CD4-positive, CD25-positive, alpha-beta regulatory T cell (primary cell): ENCODE measurements around the gene VEGFB. TPM values are rescaled to one million over a fixed set of nuclear protein-coding genes. Genes with fewer than 3 reads are reported as not detected.

Source experiments
- ATAC-seq, 2 donors: fragments of 150-1000 bp; cut with Tn5 transposase; one replicate each; pipeline ENCODE4 v1.10.0; 2021; ENCODE audit warnings: low read depth in 2 of 2, moderate number of reproducible peaks in 2 of 2, moderate library complexity in 1 of 2
- DNase-seq, 3 donors: peaks; one replicate each; pipeline versions ENCODE4 v3.0.0 to v3.0.0-alpha.2; 2012 to 2022; ENCODE audit warnings: mixed read lengths in 1 of 3
- H3K27ac ChIP-seq: one replicate; pipeline ENCODE4 v1.7.0; 2013; ENCODE audit warnings: mild to moderate bottlenecking, low read length; ENCODE audit not compliant: insufficient read depth, poor library complexity, severe bottlenecking
- H3K27me3 ChIP-seq: one replicate; pipeline ENCODE4 v1.7.0; 2013; ENCODE audit warnings: low read length; ENCODE audit not compliant: control insufficient read depth, insufficient read depth
- H3K36me3 ChIP-seq: one replicate; pipeline ENCODE4 v1.7.0; 2013; ENCODE audit warnings: mild to moderate bottlenecking, low read length, moderate library complexity; ENCODE audit not compliant: control insufficient read depth, insufficient read depth
- H3K4me1 ChIP-seq: 2 replicates; pipeline ENCODE4 v1.7.0; 2013; ENCODE audit warnings: mild to moderate bottlenecking, low read length; ENCODE audit not compliant: insufficient read depth, control insufficient read depth, poor library complexity, severe bottlenecking
- H3K4me3 ChIP-seq: one replicate; pipeline ENCODE4 v1.7.0; 2013; ENCODE audit warnings: low read depth, mild to moderate bottlenecking, low read length, moderate library complexity
- H3K9me3 ChIP-seq, 2 experiments: 1 replicate in 1 of 2; 2 replicates in 1 of 2; pipeline ENCODE4 v1.7.0; 2013; ENCODE audit warnings: low read length in 2 of 2, mild to moderate bottlenecking in 1 of 2, moderate library complexity in 1 of 2; ENCODE audit not compliant: control insufficient read depth in 2 of 2
- H3K27ac Mint-ChIP-seq, 3 donors: one replicate each; pipeline ENCODE4 v1.8.0; 2020 to 2022; ENCODE audit warnings: mild to moderate bottlenecking in 3 of 3, mixed read lengths in 3 of 3, moderate library complexity in 2 of 3
- H3K27me3 Mint-ChIP-seq: one replicate; pipeline ENCODE4 v1.8.0; 2022; ENCODE audit warnings: mild to moderate bottlenecking, mixed read lengths
- H3K36me3 Mint-ChIP-seq: one replicate; pipeline ENCODE4 v1.8.0; 2020; ENCODE audit warnings: mixed read lengths
- H3K4me1 Mint-ChIP-seq, 4 donors: one replicate each; pipeline ENCODE4 v1.8.0; 2020 to 2022; ENCODE audit warnings: mixed read lengths in 4 of 4, mild to moderate bottlenecking in 1 of 4
- H3K4me3 Mint-ChIP-seq, 4 donors: one replicate each; pipeline ENCODE4 v1.8.0; 2020 to 2022; ENCODE audit warnings: mild to moderate bottlenecking in 4 of 4, mixed read lengths in 4 of 4, moderate library complexity in 3 of 4
- H3K9me3 Mint-ChIP-seq, 7 donors: one replicate each; pipeline ENCODE4 v1.8.0; 2020 to 2022; ENCODE audit warnings: mixed read lengths in 7 of 7, mild to moderate bottlenecking in 3 of 7, moderate library complexity in 2 of 7
- polyA plus RNA-seq, 4 donors: library from polyadenylated mRNA; unstranded; fragments of 300-500 nt; fragmentation: Illumina TruSeq; gene quantifications; one replicate each; pipeline ENCODE4 v1.2.3, GENCODE V29; 2021
- total RNA-seq: library from RNA; stranded (reverse); gene quantifications from one replicate; pipeline ENCODE4 v1.2.3, GENCODE V29; 2022

Gene VEGFB
- total RNA-seq (19.6 TPM), polyA plus RNA-seq (1 to 10 TPM; 6.5 to 8.6 (median 8.0) TPM)

- H3K9me3 Mint-ChIP-seq = no peaks in the 10 kb centered on the region
- H3K4me3 ChIP-seq = peak within 1 kb of the TSS; percentile 48
- peak within 1 kb of the TSS; percentile 85 to 95 (median 91) for H3K4me3 Mint-ChIP-seq
- H3K36me3 ChIP-seq = no peaks in the 10 kb centered on the region
- no peaks in the 10 kb centered on the region for H3K27me3 Mint-ChIP-seq
- H3K4me1 ChIP-seq = peaks cover 39% of the 10 kb centered on the region
- H3K9me3 ChIP-seq = no peaks in the 10 kb centered on the region
- H3K27me3 ChIP-seq = no peaks in the 10 kb centered on the region
- peaks cover 0 to 47% (median 27%) of the 10 kb centered on the region in 4 donors for H3K4me1 Mint-ChIP-seq
- peak within 1 kb of the TSS; percentile 74 to 80 (median 76) for H3K27ac Mint-ChIP-seq
- peak within 1 kb of the TSS; percentile 68 for H3K27ac ChIP-seq
- no peaks in the 10 kb centered on the region for H3K36me3 Mint-ChIP-seq
- DNase-seq (peak; percentile 59 to 74 (median 66)), ATAC-seq (peak; percentile 47 to 54)
Observed at GRCh38 chr11:64233913-64234586, at the start of gene VEGFB. TSS of gene VEGFB (plus strand) at chr11:64234584. CDS start at chr11:64234834, 250 bp downstream.

GRCh38 chr11:64185175-64185692, 49.1 kb upstream of the VEGFB start:
- Histone ChIP-seq H3K27ac (peak overlapping the region; percentile 79), H3K9me3 (no peaks in the 10 kb centered on the region), H3K27me3 (no peaks in the 10 kb centered on the region), H3K36me3 (peaks cover 6% of the 10 kb centered on the region), H3K4me1 (peaks cover 37% of the 10 kb centered on the region), H3K4me3 (peak overlapping the region; percentile 66)
- DNase-seq (no peak), ATAC-seq (no peak)
- Mint-ChIP-seq H3K4me3 (peak overlapping the region; percentile 91 to 99 (median 96)), H3K27ac (peak overlapping the region; percentile 89 to 100 (median 98)), H3K36me3 (no peaks in the 10 kb centered on the region), H3K27me3 (no peaks in the 10 kb centered on the region), H3K9me3 (no peaks in the 10 kb centered on the region), H3K4me1 (peaks cover 0 to 49% (median 13%) of the 10 kb centered on the region in 4 donors)

GRCh38 chr11:64185693-64186491, 48.5 kb upstream of the VEGFB start, which contains the start of gene STIP1:
TSS of gene STIP1 (plus strand) at chr11:64186171. CDS start at chr11:64186262, 91 bp downstream.
- Mint-ChIP-seq H3K4me1 (peaks cover 0 to 53% (median 16%) of the 10 kb centered on the region in 4 donors), H3K9me3 (no peaks in the 10 kb centered on the region), H3K27me3 (no peaks in the 10 kb centered on the region), H3K36me3 (no peaks in the 10 kb centered on the region), H3K4me3 (peak within 1 kb of the TSS; percentile 91 to 99 (median 96)), H3K27ac (peak within 1 kb of the TSS; percentile 89 to 100 (median 98))
- H3K9me3 ChIP-seq = no peaks in the 10 kb centered on the region
- DNase-seq = peak; percentile 98 to 100 (median 99)
- H3K27ac ChIP-seq = peak within 1 kb of the TSS; percentile 79
- H3K36me3 ChIP-seq = peaks cover 6% of the 10 kb centered on the region
- H3K4me1 ChIP-seq = peaks cover 37% of the 10 kb centered on the region
- H3K4me3 ChIP-seq = peak within 1 kb of the TSS; percentile 66
- ATAC-seq = peak; percentile 87 to 91
- H3K27me3 ChIP-seq = no peaks in the 10 kb centered on the region

GRCh38 chr11:64186492-64187165, 47.8 kb upstream of the VEGFB start:
- H3K27me3 ChIP-seq = no peaks in the 10 kb centered on the region
- H3K9me3 ChIP-seq = no peaks in the 10 kb centered on the region
- no peak overlapping the region for H3K27ac ChIP-seq
- H3K4me1 ChIP-seq = peaks cover 31% of the 10 kb centered on the region
- H3K36me3 ChIP-seq = peaks cover 6% of the 10 kb centered on the region
- DNase-seq (peak in 2 of 3 donors; percentile 35 to 79), ATAC-seq (no peak)
- H3K36me3 Mint-ChIP-seq = no peaks in the 10 kb centered on the region
- no peaks in the 10 kb centered on the region for H3K9me3 Mint-ChIP-seq
- H3K4me1 Mint-ChIP-seq = peaks cover 0 to 50% (median 15%) of the 10 kb centered on the region in 4 donors
- H3K27ac Mint-ChIP-seq = peak overlapping the region in 1 of 3 donors; percentile 89
- no peaks in the 10 kb centered on the region for H3K27me3 Mint-ChIP-seq
- no peak overlapping the region for H3K4me3 Mint-ChIP-seq
- no peak overlapping the region for H3K4me3 ChIP-seq

- peaks cover 28% of the 10 kb centered on the region for H3K36me3 Mint-ChIP-seq
- DNase-seq = no peak
- Histone ChIP-seq H3K9me3 (no peaks in the 10 kb centered on the region), H3K4me3 (no peak overlapping the region), H3K27me3 (no peaks in the 10 kb centered on the region), H3K27ac (no peak overlapping the region), H3K4me1 (peaks cover 18% of the 10 kb centered on the region), H3K36me3 (peaks cover 56% of the 10 kb centered on the region)
- H3K27me3 Mint-ChIP-seq = no peaks in the 10 kb centered on the region
- peak overlapping the region in 1 of 3 donors; percentile 75 for H3K27ac Mint-ChIP-seq
- ATAC-seq = no peak
- no peaks in the 10 kb centered on the region for H3K9me3 Mint-ChIP-seq
- peak overlapping the region in 1 of 4 donors; percentile 38 for H3K4me3 Mint-ChIP-seq
- peaks cover 0 to 35% (median 13%) of the 10 kb centered on the region in 4 donors for H3K4me1 Mint-ChIP-seq
Observed at GRCh38 chr11:64192434-64192833, 42.0 kb upstream of the VEGFB start.

GRCh38 chr11:64196626-64197025, 37.8 kb upstream of the VEGFB start:
- Histone ChIP-seq H3K36me3 (peaks cover 83% of the 10 kb centered on the region), H3K27ac (no peak overlapping the region), H3K4me3 (no peak overlapping the region), H3K4me1 (no peaks in the 10 kb centered on the region), H3K9me3 (no peaks in the 10 kb centered on the region), H3K27me3 (no peaks in the 10 kb centered on the region)
- Mint-ChIP-seq H3K27ac (peak overlapping the region in 2 of 3 donors; percentile 36 to 44), H3K36me3 (peaks cover 41% of the 10 kb centered on the region), H3K27me3 (no peaks in the 10 kb centered on the region), H3K4me3 (no peak overlapping the region), H3K9me3 (no peaks in the 10 kb centered on the region), H3K4me1 (peaks cover 0 to 11% (median 8%) of the 10 kb centered on the region in 4 donors)
- no peak for DNase-seq
- ATAC-seq = no peak

GRCh38 chr11:64198511-64198910, 35.9 kb upstream of the VEGFB start:
- Histone ChIP-seq H3K27me3 (no peaks in the 10 kb centered on the region), H3K4me3 (no peak overlapping the region), H3K27ac (no peak overlapping the region), H3K36me3 (peaks cover 89% of the 10 kb centered on the region), H3K9me3 (no peaks in the 10 kb centered on the region), H3K4me1 (no peaks in the 10 kb centered on the region)
- DNase-seq (no peak), ATAC-seq (no peak)
- Mint-ChIP-seq H3K27me3 (no peaks in the 10 kb centered on the region), H3K4me3 (no peak overlapping the region), H3K27ac (no peak overlapping the region), H3K36me3 (peaks cover 54% of the 10 kb centered on the region), H3K9me3 (no peaks in the 10 kb centered on the region), H3K4me1 (peaks cover 0 to 10% (median 7%) of the 10 kb centered on the region in 4 donors)
